Right lobe of liver (tissue), 6 donors: ENCODE data around the gene MED9. TPM values are rescaled to one million over a fixed set of nuclear protein-coding genes. Genes with fewer than 3 reads are reported as not detected.

ENCODE experiments used
- ATAC-seq, 4 donors: fragments of 200-7000 bp; cut with Tn5 transposase; one replicate each; pipeline ENCODE4 v1.9.1; 2020; ENCODE audit warnings: mild to moderate bottlenecking in 4 of 4, moderate library complexity in 4 of 4
- DNase-seq, 3 donors: peaks; one replicate each; pipeline ENCODE4 v3.0.0-alpha.2; 2020
- H3K27ac ChIP-seq, 3 donors: fragments of 200-600 bp; one replicate each; pipeline ENCODE4 v1.8.0; 2022
- H3K27me3 ChIP-seq, 2 donors: fragments of 200-600 bp; one replicate each; pipeline ENCODE4 v1.8.0; 2022
- H3K36me3 ChIP-seq, 4 donors: fragments of 200-600 bp; sonication (generic) in 1 of 4; one replicate each; pipeline versions ENCODE4 v1.5.1 to v1.8.0; 2017 to 2022; ENCODE audit warnings: control low read depth in 1 of 4
- H3K4me1 ChIP-seq, 4 donors: fragments of 200-600 bp; sonication (generic) in 1 of 4; one replicate each; pipeline versions ENCODE4 v1.5.1 to v1.8.0; 2017 to 2022; ENCODE audit warnings: control low read depth in 1 of 4
- H3K4me3 ChIP-seq, 3 donors: fragments of 200-600 bp; one replicate each; pipeline ENCODE4 v1.8.0; 2022
- H3K9me3 ChIP-seq, 4 donors: fragments of 200-600 bp; sonication (generic) in 1 of 4; one replicate each; pipeline versions ENCODE4 v1.5.1 to v1.8.0; 2017 to 2022; ENCODE audit warnings: control low read depth in 1 of 4
- POLR2A ChIP-seq: fragments of 450-650 bp; IDR thresholded peaks from one replicate; pipeline ENCODE4 v1.6.1; 2017; ENCODE audit warnings: antibody characterized with exemption, mild to moderate bottlenecking
- WGBS: methylation state at CpG from one replicate; pipeline ENCODE4 v1.1.6; 2018; ENCODE audit warnings: low coverage, low lambda C conversion rate; ENCODE audit not compliant: insufficient coverage; ENCODE audit errors: missing lambda C conversion rate; 5-methylcytosine and 5-hydroxymethylcytosine counted together
- intact Hi-C, 2 donors: fragments of 100-400 bp; cut with DNase I; formaldehyde crosslinking; loops; one replicate each; pipeline versions ENCODE4 v1.11.2 to v1.14.1; 2022
- total RNA-seq, 6 experiments: library from RNA; depleted of rRNA in 2 of 6; stranded (reverse); fragments of >200 nt in 2 of 6; fragmentation: NEBNext Ultra II Directional in 3 of 6; extraction: Animal tissue kit (Norgen Biotek cat#: 25700) in 3 of 6; gene quantifications; one replicate each; pipeline versions ENCODE4 v1.1.0 to v1.2.4, GENCODE V29; 2016 to 2023
- TF ChIP-seq, protein P1 (sequence below), 4 donors: fragments of 200-600 bp in 3 of 4; fragments of 450-650 bp in 1 of 4; IDR thresholded peaks; one replicate each; pipeline versions ENCODE4 v1.5.1 to v1.8.0; 2016 to 2022; ENCODE audit warnings: antibody characterized with exemption in 4 of 4, mild to moderate bottlenecking in 2 of 4
- donor health status: DM: no; HTN: yes; CAD: no.
- donor health status: DM: no; HTN: no; CAD: no.
- donor health status: DM: no; HTN: no; CAD: no.
- donor health status: DM: no; HTN: yes; CAD: no.
- donor health status: DM: no; HTN: yes; CAD: no.

Gene MED9
- total RNA-seq, 6 experiments from 2014 or later: 5.7 to 24.4 (median 12.4) TPM

DNA sequence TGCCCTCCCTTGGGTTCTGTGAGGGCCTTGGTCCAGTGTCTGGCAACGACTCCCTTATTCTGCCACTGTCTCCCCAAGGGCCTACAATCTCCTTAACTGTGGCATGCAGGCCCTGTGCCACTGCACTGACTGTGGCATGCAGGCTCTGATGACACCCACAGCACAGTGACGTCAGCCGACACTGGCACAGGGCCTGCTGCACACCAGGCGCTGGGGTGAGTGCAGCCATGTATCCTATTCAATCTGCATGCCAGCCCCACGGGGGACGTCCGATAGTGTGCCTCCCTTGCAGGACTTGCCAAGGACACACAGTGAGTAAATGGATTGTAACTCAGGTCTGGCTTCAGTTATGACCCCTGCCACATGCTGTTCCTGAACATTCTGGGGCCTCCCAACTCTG is 59.2 kb downstream of the MED9 start:
- peak overlapping the region; percentile 65 to 94 (median 93) for H3K27ac ChIP-seq
- TF ChIP-seq, protein P1, sequence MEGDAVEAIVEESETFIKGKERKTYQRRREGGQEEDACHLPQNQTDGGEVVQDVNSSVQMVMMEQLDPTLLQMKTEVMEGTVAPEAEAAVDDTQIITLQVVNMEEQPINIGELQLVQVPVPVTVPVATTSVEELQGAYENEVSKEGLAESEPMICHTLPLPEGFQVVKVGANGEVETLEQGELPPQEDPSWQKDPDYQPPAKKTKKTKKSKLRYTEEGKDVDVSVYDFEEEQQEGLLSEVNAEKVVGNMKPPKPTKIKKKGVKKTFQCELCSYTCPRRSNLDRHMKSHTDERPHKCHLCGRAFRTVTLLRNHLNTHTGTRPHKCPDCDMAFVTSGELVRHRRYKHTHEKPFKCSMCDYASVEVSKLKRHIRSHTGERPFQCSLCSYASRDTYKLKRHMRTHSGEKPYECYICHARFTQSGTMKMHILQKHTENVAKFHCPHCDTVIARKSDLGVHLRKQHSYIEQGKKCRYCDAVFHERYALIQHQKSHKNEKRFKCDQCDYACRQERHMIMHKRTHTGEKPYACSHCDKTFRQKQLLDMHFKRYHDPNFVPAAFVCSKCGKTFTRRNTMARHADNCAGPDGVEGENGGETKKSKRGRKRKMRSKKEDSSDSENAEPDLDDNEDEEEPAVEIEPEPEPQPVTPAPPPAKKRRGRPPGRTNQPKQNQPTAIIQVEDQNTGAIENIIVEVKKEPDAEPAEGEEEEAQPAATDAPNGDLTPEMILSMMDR (IDR thresholded peaks at IDR 0.05): no peak
- TF ChIP-seq POLR2A: peak; percentile 56
- 20% methylated on average over 1 of the region's 7 CpGs for WGBS
- H3K36me3 ChIP-seq: no peaks in the 10 kb centered on the region
- H3K4me1 ChIP-seq: peaks cover 0 to 63% (median 32%) of the 10 kb centered on the region in 4 donors
- intact Hi-C loops: no loop called here
- ATAC-seq (peak; percentile 62 to 84 (median 76)), DNase-seq (peak; percentile 89 to 96 (median 93))
- H3K27me3 ChIP-seq: no peaks in the 10 kb centered on the region
- H3K4me3 ChIP-seq: no peak overlapping the region
- no peaks in the 10 kb centered on the region for H3K9me3 ChIP-seq

GRCh38 chr17:17536702-17537101 is 59.9 kb downstream of the MED9 start:
- Histone ChIP-seq H3K27ac (peak overlapping the region; percentile 65 to 94 (median 93)), H3K4me1 (peaks cover 0 to 67% (median 34%) of the 10 kb centered on the region in 4 donors), H3K9me3 (no peaks in the 10 kb centered on the region), H3K27me3 (no peaks in the 10 kb centered on the region), H3K4me3 (no peak overlapping the region), H3K36me3 (no peaks in the 10 kb centered on the region)
- no peak for TF ChIP-seq POLR2A
- TF ChIP-seq, protein P1 (IDR thresholded peaks at IDR 0.05): no peak
- no peak for DNase-seq
- intact Hi-C loops: no loop called here
- 100% methylated on average over 1 of the region's 15 CpGs for WGBS
- no peak for ATAC-seq

GRCh38 chr17:17537311-17538099 is 60.7 kb downstream of the MED9 start:
- 59% methylated on average over 5 of the region's 15 CpGs for WGBS

DNA sequence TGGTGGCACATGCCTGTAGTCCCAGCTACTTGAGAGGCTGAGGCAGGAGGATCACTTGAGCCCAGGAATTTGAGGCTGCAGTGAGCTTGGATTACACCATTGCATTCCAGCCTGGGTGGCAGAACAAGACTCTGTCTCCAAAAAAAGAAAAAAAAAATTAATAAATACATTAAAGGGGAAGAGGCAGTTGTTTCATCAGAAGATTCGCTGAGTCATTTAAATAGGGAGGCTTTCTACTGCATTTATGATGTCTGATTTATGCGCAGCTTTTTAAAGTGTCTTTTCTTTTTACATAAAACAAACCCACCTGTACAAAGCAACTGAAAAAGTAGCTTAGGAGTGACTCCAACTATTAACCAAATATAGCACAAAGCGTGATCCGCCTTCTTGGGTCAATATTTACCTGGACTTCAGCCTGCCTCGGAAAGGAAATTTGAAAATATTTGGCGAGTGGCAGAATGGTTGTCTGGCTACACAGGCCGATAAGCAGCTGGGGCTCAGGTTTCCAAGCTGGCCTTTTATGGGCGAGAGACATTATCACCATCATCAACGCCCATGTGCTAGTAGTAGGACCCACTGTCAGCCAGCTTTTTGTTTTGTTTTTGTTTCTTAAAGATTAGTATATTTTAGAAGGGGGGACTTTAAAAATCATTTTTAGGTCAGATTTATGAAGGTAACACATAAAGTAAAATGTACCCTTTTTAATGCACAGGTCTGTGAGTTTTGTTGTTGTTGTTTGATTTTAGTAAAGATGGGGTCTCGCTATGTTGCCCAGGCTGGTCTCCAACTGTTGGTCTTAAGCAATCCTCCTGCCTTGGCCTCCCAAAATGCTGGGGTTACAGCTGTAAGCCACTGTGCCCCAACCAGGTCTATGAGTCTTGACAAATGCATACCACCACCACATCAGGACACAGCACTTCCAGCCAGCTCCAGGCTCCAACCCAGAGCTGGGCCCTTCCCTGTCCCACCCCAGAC is 61.9 kb downstream of the MED9 start:
- intact Hi-C loops: no loop called here
- peaks cover 0 to 64% (median 29%) of the 10 kb centered on the region in 4 donors for H3K4me1 ChIP-seq
- ATAC-seq (peak; percentile 53 to 70 (median 58)), DNase-seq (peak; percentile 47 to 85 (median 77))
- no peaks in the 10 kb centered on the region for H3K36me3 ChIP-seq
- WGBS: 29% methylated on average over 10 of the region's 10 CpGs
- H3K27me3 ChIP-seq: no peaks in the 10 kb centered on the region
- no peaks in the 10 kb centered on the region for H3K9me3 ChIP-seq
- TF ChIP-seq POLR2A: peak; percentile 42
- TF ChIP-seq, protein P1 (IDR thresholded peaks at IDR 0.05): no peak
- peak overlapping the region; percentile 40 to 94 (median 93) for H3K27ac ChIP-seq
- no peak overlapping the region for H3K4me3 ChIP-seq

More at GRCh38 chr17:17537311-17538099, 60.7 kb downstream of the MED9 start:
- DNase-seq (no peak), ATAC-seq (peak in 1 of 4 donors; percentile 5)
- H3K9me3 ChIP-seq: no peaks in the 10 kb centered on the region
- intact Hi-C loops: no loop called here
- H3K27me3 ChIP-seq: no peaks in the 10 kb centered on the region
- peaks cover 0 to 67% (median 34%) of the 10 kb centered on the region in 4 donors for H3K4me1 ChIP-seq
- H3K27ac ChIP-seq: peak overlapping the region; percentile 40 to 94 (median 93)
- H3K36me3 ChIP-seq: no peaks in the 10 kb centered on the region
- TF ChIP-seq, protein P1 (IDR thresholded peaks at IDR 0.05): no peak
- no peak for TF ChIP-seq POLR2A
- H3K4me3 ChIP-seq: no peak overlapping the region
